ENCODE results near the gene GARS1.

- TF ChIP-seq, protein P1, sequence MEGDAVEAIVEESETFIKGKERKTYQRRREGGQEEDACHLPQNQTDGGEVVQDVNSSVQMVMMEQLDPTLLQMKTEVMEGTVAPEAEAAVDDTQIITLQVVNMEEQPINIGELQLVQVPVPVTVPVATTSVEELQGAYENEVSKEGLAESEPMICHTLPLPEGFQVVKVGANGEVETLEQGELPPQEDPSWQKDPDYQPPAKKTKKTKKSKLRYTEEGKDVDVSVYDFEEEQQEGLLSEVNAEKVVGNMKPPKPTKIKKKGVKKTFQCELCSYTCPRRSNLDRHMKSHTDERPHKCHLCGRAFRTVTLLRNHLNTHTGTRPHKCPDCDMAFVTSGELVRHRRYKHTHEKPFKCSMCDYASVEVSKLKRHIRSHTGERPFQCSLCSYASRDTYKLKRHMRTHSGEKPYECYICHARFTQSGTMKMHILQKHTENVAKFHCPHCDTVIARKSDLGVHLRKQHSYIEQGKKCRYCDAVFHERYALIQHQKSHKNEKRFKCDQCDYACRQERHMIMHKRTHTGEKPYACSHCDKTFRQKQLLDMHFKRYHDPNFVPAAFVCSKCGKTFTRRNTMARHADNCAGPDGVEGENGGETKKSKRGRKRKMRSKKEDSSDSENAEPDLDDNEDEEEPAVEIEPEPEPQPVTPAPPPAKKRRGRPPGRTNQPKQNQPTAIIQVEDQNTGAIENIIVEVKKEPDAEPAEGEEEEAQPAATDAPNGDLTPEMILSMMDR (tag by site-specific recombination; IDR thresholded peaks at IDR 0.05) = no peak
- TF ChIP-seq SP2 (tag by site-specific recombination; IDR thresholded peaks at IDR 0.05) = no peak
- no peak for TF ChIP-seq ZNF830 (tag by site-specific recombination; IDR thresholded peaks at IDR 0.05; ENCODE audit: low read depth)
- TF ChIP-seq PRDM10 (tag by site-specific recombination; IDR thresholded peaks at IDR 0.05) = no peak
- no peak for TF ChIP-seq ZNF274 (IDR thresholded peaks at IDR 0.05; ENCODE audit: low read length)
- no peak for TF ChIP-seq ZNF274 (tag by site-specific recombination; IDR thresholded peaks at IDR 0.05; ENCODE audit: borderline replicate concordance)
- TF ChIP-seq PBX3 (CRISPR knock-in tag; IDR thresholded peaks at IDR 0.05) = no peak
Observed at GRCh38 chr7:30559611-30560010, 35.1 kb upstream of the GARS1 start.
